Thoracic aorta (tissue), 2 donors: ENCODE measurements around the gene C12orf76. TPM values are rescaled to one million over a fixed set of nuclear protein-coding genes. Genes with fewer than 3 reads are reported as not detected.
"Not testable (repeated sequence)": the region's sequence is repeated elsewhere in the genome, so short reads cannot be mapped to it uniquely, and the experiment has no call there.

Experiments used
- ATAC-seq: fragments of 150-250 bp; one replicate; pipeline ENCODE4 v1.8.0; 2017; ENCODE audit warnings: low read depth; ENCODE audit not compliant: insufficient number of reproducible peaks, low FRiP score
- DNase-seq: peaks from one replicate; pipeline ENCODE4 v3.0.0-alpha.2; 2020; ENCODE audit warnings: low spot score
- H3K27ac ChIP-seq, 2 donors: fragments of 200-600 bp; sonication (generic); 1 replicate in 1 of 2; 2 replicates in 1 of 2; pipeline ENCODE4 v1.5.1; 2016; ENCODE audit warnings: mild to moderate bottlenecking in 2 of 2, moderate library complexity in 2 of 2
- H3K27me3 ChIP-seq: fragments of 200-600 bp; sonication (generic); replicated peaks from 2 replicates; pipeline ENCODE4 v1.6.0; 2016; ENCODE audit warnings: mild to moderate bottlenecking; ENCODE audit not compliant: insufficient read depth
- H3K36me3 ChIP-seq: fragments of 200-600 bp; sonication (generic); one replicate; pipeline ENCODE4 v1.5.1; 2016
- H3K4me1 ChIP-seq, 2 donors: fragments of 200-600 bp; sonication (generic); 1 replicate in 1 of 2; 2 replicates in 1 of 2; pipeline versions ENCODE4 v1.5.1 to v1.6.0; 2016; ENCODE audit warnings: low read depth in 2 of 2, mild to moderate bottlenecking in 1 of 2; ENCODE audit not compliant: control insufficient read depth in 1 of 2
- H3K4me3 ChIP-seq: fragments of 200-600 bp; sonication (generic); 2 replicates; pipeline ENCODE4 v1.5.1; 2016; ENCODE audit warnings: mild to moderate bottlenecking
- H3K9me3 ChIP-seq: fragments of 200-600 bp; sonication (generic); 2 replicates; pipeline ENCODE4 v1.5.1; 2016
- total RNA-seq, 2 donors: library from RNA; depleted of rRNA; stranded (reverse); fragments of >200 nt; gene quantifications; one replicate each; pipeline versions ENCODE4 v1.1.0 to v1.2.3, GENCODE V29; 2016
- TF ChIP-seq, protein P1 (sequence below): fragments of 200-600 bp; sonication (generic); IDR thresholded peaks from one replicate; pipeline ENCODE4 v1.5.1; 2019; ENCODE audit warnings: antibody characterized with exemption

C12orf76 gene
- total RNA-seq, 2 donors from 2014 or later = 6.4 to 18.1 TPM

DNA sequence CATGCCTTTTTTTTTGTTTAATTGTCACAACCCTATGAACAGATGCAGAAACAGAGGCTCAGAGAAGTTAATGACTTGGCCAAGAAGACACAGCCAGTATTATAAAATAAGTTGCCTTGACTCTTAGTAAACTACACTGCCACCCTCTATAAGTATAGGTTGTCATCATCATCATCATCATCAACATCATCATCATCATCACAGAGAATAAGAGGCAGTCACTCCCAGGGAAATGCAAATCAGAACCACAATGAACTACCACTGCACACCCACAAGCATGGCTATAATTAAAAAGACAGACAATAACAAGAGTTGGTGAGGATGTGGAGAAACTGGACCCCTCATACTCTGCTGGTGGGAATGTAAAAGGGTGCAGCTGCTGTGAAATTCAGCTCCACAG, 23.2 kb upstream of the C12orf76 start:
- DNase-seq (no peak), ATAC-seq (no peak)
- H3K27me3 ChIP-seq = no peaks in the 10 kb centered on the region
- H3K9me3 ChIP-seq = no peaks in the 10 kb centered on the region
- TF ChIP-seq, protein P1, sequence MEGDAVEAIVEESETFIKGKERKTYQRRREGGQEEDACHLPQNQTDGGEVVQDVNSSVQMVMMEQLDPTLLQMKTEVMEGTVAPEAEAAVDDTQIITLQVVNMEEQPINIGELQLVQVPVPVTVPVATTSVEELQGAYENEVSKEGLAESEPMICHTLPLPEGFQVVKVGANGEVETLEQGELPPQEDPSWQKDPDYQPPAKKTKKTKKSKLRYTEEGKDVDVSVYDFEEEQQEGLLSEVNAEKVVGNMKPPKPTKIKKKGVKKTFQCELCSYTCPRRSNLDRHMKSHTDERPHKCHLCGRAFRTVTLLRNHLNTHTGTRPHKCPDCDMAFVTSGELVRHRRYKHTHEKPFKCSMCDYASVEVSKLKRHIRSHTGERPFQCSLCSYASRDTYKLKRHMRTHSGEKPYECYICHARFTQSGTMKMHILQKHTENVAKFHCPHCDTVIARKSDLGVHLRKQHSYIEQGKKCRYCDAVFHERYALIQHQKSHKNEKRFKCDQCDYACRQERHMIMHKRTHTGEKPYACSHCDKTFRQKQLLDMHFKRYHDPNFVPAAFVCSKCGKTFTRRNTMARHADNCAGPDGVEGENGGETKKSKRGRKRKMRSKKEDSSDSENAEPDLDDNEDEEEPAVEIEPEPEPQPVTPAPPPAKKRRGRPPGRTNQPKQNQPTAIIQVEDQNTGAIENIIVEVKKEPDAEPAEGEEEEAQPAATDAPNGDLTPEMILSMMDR = no peak
- no peaks in the 10 kb centered on the region for H3K36me3 ChIP-seq
- no peak overlapping the region for H3K4me3 ChIP-seq
- peaks cover 0 to 16% of the 10 kb centered on the region in 2 donors for H3K4me1 ChIP-seq
- no peak overlapping the region for H3K27ac ChIP-seq

DNA sequence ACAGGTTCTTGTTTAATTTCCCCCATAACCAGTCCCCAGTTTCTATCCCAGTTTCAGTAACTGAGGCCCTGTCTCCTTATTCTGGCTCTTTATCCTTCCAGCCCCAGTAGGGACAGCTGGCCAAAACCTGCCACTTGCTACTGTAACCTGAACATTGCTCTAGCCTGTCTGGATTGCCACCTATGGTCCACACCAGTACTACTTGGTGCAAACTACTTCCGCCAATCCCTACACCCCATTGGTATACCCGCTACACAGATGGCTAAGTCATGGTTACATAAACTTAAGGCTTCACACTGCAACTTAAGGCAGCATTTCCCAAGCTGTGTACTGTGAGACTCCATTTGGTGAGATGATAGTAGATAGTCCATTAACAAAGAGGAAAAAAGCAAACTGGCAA, 20.3 kb upstream of the C12orf76 start:
- peaks cover 0 to 13% of the 10 kb centered on the region in 2 donors for H3K4me1 ChIP-seq
- no peak for ATAC-seq
- no peaks in the 10 kb centered on the region for H3K9me3 ChIP-seq
- H3K27me3 ChIP-seq = no peaks in the 10 kb centered on the region
- no peak for DNase-seq
- H3K36me3 ChIP-seq = no peaks in the 10 kb centered on the region
- H3K27ac ChIP-seq = no peak overlapping the region
- no peak overlapping the region for H3K4me3 ChIP-seq
- TF ChIP-seq, protein P1 = no peak

DNA sequence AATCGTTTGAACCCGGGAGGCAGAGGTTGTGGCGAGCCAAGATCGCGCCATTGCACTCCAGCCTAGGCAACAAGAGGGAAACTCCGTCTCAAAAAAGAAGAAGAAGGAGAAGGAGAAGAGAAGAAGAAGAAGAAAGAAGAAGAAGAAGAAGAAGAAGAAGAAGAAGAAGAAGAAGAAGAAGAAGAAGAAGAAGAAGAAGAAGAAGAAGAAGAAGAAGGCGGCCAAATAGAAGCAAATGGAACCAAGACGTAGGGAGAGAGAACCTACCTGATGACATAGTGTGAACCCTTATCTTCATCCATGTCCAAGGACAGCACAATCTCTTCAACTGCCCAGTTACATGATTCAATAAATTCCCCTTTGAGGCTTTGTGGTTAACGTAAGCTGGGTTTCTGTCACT, 19.8 kb upstream of the C12orf76 start:
- H3K36me3 ChIP-seq, ATAC-seq, DNase-seq, H3K27me3 ChIP-seq, H3K9me3 ChIP-seq, H3K4me1 ChIP-seq, H3K4me3 ChIP-seq, H3K27ac ChIP-seq: not testable (repeated sequence)

DNA sequence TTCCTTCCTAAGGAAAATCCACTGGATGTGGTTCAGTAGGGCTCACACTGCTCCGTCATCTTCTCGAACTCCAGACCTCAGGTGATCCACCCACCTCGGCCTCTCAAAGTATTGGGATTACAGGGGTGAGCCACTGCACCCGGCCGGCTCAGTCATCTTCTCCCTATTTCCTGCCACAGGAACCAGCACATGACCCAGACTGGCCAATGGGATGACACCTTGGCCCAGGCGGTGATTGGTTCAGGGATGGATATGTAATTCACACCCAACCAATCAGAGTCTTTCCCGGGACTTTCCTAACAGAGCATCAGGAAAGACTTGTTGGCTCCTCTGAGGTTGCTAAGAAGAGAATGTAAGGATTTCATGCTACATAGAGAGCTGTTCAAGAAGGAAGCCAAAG, 19.2 kb upstream of the C12orf76 start:
- Histone ChIP-seq H3K27me3 (no peaks in the 10 kb centered on the region), H3K4me3 (no peak overlapping the region), H3K9me3 (no peaks in the 10 kb centered on the region), H3K36me3 (no peaks in the 10 kb centered on the region), H3K4me1 (peaks cover 0 to 2% of the 10 kb centered on the region in 2 donors), H3K27ac (no peak overlapping the region)
- no peak for ATAC-seq
- TF ChIP-seq, protein P1 = no peak
- DNase-seq = no peak

DNA sequence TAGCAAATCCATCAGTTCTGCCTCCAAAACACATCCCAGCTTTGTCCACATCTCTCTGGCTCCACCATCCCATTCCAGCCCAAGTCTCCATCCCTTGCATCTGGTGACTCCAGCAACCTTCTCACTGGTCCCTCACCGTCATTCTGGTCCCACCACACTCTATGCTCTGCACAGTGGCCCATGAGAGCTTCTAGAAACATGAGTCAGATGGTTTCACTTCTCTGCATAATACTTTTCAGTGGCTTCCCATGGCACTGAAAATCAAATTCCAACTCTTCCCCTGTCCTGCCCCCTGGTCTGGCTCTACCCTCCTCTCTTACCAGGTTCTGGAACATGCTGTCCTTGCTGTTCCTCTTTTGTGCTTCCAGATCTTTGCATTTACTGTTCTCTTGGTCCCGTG, 17.2 kb upstream of the C12orf76 start:
- TF ChIP-seq, protein P1 = no peak
- no peak for DNase-seq
- Histone ChIP-seq H3K27me3 (no peaks in the 10 kb centered on the region), H3K36me3 (no peaks in the 10 kb centered on the region), H3K9me3 (no peaks in the 10 kb centered on the region), H3K4me3 (no peak overlapping the region), H3K4me1 (no peaks in the 10 kb centered on the region), H3K27ac (no peak overlapping the region)
- ATAC-seq = no peak

DNA sequence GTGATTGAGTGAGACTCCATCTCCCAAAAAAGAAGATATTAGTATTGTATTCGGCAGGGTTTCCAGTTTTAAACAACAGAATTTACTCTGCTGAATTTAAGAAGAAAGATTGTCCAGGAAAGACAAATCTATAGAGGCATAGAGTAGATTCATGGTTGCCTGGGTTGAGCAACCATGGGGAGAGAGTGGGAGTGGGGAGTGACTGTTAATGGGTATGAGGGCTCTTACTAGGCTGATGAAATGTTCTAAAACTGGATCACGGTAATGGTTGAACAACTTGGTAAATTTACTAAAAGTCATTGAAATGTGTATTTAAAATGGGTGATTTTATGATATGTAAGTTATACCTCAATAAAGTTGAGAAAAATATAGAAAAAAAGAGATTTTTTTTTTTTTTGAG, 13.9 kb upstream of the C12orf76 start:
- Histone ChIP-seq H3K27ac (no peak overlapping the region), H3K4me3 (no peak overlapping the region)

More for the DNA sequence above, 13.9 kb upstream of the C12orf76 start:
- Histone ChIP-seq H3K27me3 (no peaks in the 10 kb centered on the region), H3K4me1 (no peaks in the 10 kb centered on the region), H3K36me3 (no peaks in the 10 kb centered on the region), H3K9me3 (no peaks in the 10 kb centered on the region)
- no peak for DNase-seq
- TF ChIP-seq, protein P1 = no peak
- no peak for ATAC-seq
